Activated naive CD4-positive, alpha-beta T cell treated with anti-CD3 and anti-CD28 coated beads, Interleukin-2, amount 50 U/mL, for 24 hours (primary cell): Measurements from ENCODE around the gene TMA7B.

ENCODE experiments used
- H3K27ac Mint-ChIP-seq: one replicate; pipeline ENCODE4 v1.8.0; 2021; ENCODE audit warnings: mild to moderate bottlenecking, mixed read lengths
- H3K27me3 Mint-ChIP-seq: one replicate; pipeline ENCODE4 v1.8.0; 2021; ENCODE audit warnings: mixed read lengths
- H3K36me3 Mint-ChIP-seq: one replicate; pipeline ENCODE4 v1.8.0; 2021; ENCODE audit warnings: mixed read lengths
- H3K4me1 Mint-ChIP-seq: one replicate; pipeline ENCODE4 v1.8.0; 2021; ENCODE audit warnings: mixed read lengths
- H3K4me3 Mint-ChIP-seq: one replicate; pipeline ENCODE4 v1.8.0; 2021; ENCODE audit warnings: mild to moderate bottlenecking, mixed read lengths
- H3K9me3 Mint-ChIP-seq: one replicate; pipeline ENCODE4 v1.8.0; 2021; ENCODE audit warnings: mixed read lengths

The TMA7B gene

GRCh38 chr22:40010746-40011145, 50.5 kb downstream of the TMA7B start:
- no peaks in the 10 kb centered on the region for H3K27me3 Mint-ChIP-seq
- H3K9me3 Mint-ChIP-seq, result no peaks in the 10 kb centered on the region
- no peak overlapping the region for H3K4me3 Mint-ChIP-seq
- H3K27ac Mint-ChIP-seq, result no peak overlapping the region
- no peaks in the 10 kb centered on the region for H3K36me3 Mint-ChIP-seq
- H3K4me1 Mint-ChIP-seq, result peaks cover 14% of the 10 kb centered on the region
